Neuronal stem cell (in vitro differentiated cells): ENCODE data around the gene FRY.
A peak's percentile ranks its signal among the peaks of the same experiment; 100 is the strongest.

ENCODE experiments used
- DNase-seq: peaks from one replicate; pipeline ENCODE4 v3.0.0-alpha.2; 2013; ENCODE audit warnings: low spot score
- H2AFZ ChIP-seq: one replicate; pipeline ENCODE4 v1.6.1; 2013; ENCODE audit warnings: mild to moderate bottlenecking, low read length, inconsistent platforms
- H2AK5ac ChIP-seq: 2 replicates; pipeline ENCODE4 v1.6.1; 2013; ENCODE audit warnings: low read depth, mild to moderate bottlenecking, inconsistent platforms, low read length, moderate library complexity, mixed read lengths
- H2BK120ac ChIP-seq: 2 replicates; pipeline ENCODE4 v1.6.1; 2013; ENCODE audit warnings: low read depth, mild to moderate bottlenecking, inconsistent platforms, low read length, moderate library complexity, mixed read lengths
- H2BK12ac ChIP-seq: one replicate; pipeline ENCODE4 v1.6.1; 2013; ENCODE audit warnings: low read length, inconsistent platforms
- H2BK15ac ChIP-seq: 2 replicates; pipeline ENCODE4 v1.6.1; 2013; ENCODE audit warnings: mild to moderate bottlenecking, low read length, inconsistent platforms, mixed read lengths
- H2BK5ac ChIP-seq: one replicate; pipeline ENCODE4 v1.6.1; 2013; ENCODE audit warnings: inconsistent platforms, mild to moderate bottlenecking, low read length, moderate library complexity
- H3K14ac ChIP-seq: one replicate; pipeline ENCODE4 v1.6.1; 2013; ENCODE audit warnings: low read length, inconsistent platforms
- H3K18ac ChIP-seq: 2 replicates; pipeline ENCODE4 v1.6.1; 2013; ENCODE audit warnings: low read length, inconsistent platforms
- H3K23ac ChIP-seq: 2 replicates; pipeline ENCODE4 v1.6.1; 2013; ENCODE audit warnings: low read depth, mild to moderate bottlenecking, mixed read lengths, low read length, inconsistent platforms; ENCODE audit not compliant: poor library complexity
- H3K27ac ChIP-seq: replicated peaks from 3 replicates; pipeline ENCODE4 v1.5.1; 2013; ENCODE audit warnings: low read length, inconsistent platforms
- H3K27me3 ChIP-seq, 3 experiments: 2 replicates each; pipeline ENCODE4 v1.6.1; 2013; ENCODE audit warnings: low read length in 3 of 3, mild to moderate bottlenecking in 2 of 3, inconsistent platforms in 1 of 3, low read depth in 1 of 3, mixed read lengths in 1 of 3, moderate library complexity in 1 of 3; ENCODE audit not compliant: control insufficient read depth in 3 of 3, insufficient read depth in 3 of 3
- H3K36me3 ChIP-seq, 2 donors: replicated peaks in 1 of 2; 2 replicates each; pipeline ENCODE4 v1.6.1; 2013; ENCODE audit warnings: low read length in 2 of 2; ENCODE audit not compliant: control insufficient read depth in 2 of 2, insufficient read depth in 2 of 2
- H3K4ac ChIP-seq: 2 replicates; pipeline ENCODE4 v1.6.1; 2013; ENCODE audit warnings: inconsistent platforms, mild to moderate bottlenecking, low read length, moderate library complexity
- H3K4me1 ChIP-seq, 2 donors: 1 replicate in 1 of 2; 2 replicates in 1 of 2; pipeline ENCODE4 v1.6.1; 2013; ENCODE audit warnings: low read length in 2 of 2, low read depth in 1 of 2; ENCODE audit not compliant: control insufficient read depth in 2 of 2, insufficient read depth in 1 of 2
- H3K4me2 ChIP-seq: one replicate; pipeline ENCODE4 v1.6.1; 2013; ENCODE audit warnings: mild to moderate bottlenecking, low read length, inconsistent platforms; ENCODE audit not compliant: insufficient read depth, poor library complexity, severe bottlenecking
- H3K4me3 ChIP-seq, 2 donors: 2 replicates each; pipeline ENCODE4 v1.5.1; 2013; ENCODE audit warnings: low read length in 2 of 2, mild to moderate bottlenecking in 2 of 2, inconsistent platforms in 1 of 2, moderate library complexity in 1 of 2
- H3K79me1 ChIP-seq: one replicate; pipeline ENCODE4 v1.6.1; 2013; ENCODE audit warnings: low read depth, mild to moderate bottlenecking, inconsistent platforms, low read length, moderate library complexity
- H3K9ac ChIP-seq: one replicate; pipeline ENCODE4 v1.6.1; 2013; ENCODE audit warnings: mild to moderate bottlenecking, low read depth, low read length, inconsistent platforms; ENCODE audit not compliant: poor library complexity
- H3K9me3 ChIP-seq, 2 donors: replicated peaks in 1 of 2; 2 replicates each; pipeline versions ENCODE3 to v1.6.1; 2013; ENCODE audit warnings: low read length in 2 of 2, mild to moderate bottlenecking in 2 of 2, inconsistent platforms in 1 of 2, low read depth in 1 of 2, mixed read lengths in 1 of 2, moderate library complexity in 1 of 2; ENCODE audit not compliant: control insufficient read depth in 2 of 2, insufficient read depth in 1 of 2
- H4K8ac ChIP-seq: one replicate; pipeline ENCODE4 v1.6.1; 2013; ENCODE audit warnings: low read depth, mild to moderate bottlenecking, inconsistent platforms, low read length, moderate library complexity
- H4K91ac ChIP-seq: one replicate; pipeline ENCODE4 v1.6.1; 2013; ENCODE audit warnings: low read length, low read depth, mild to moderate bottlenecking, inconsistent platforms; ENCODE audit not compliant: poor library complexity
- WGBS, 2 donors: extraction: QIAGEN DNeasy Blood & Tissue Kit; methylation state at CpG; one replicate each; pipeline ENCODE4 v1.1.7; 2013; ENCODE audit warnings: missing lambda C conversion rate in 2 of 2, mixed read lengths in 1 of 2; ENCODE audit not compliant: insufficient read length in 2 of 2, insufficient replicate concordance in 1 of 2; ENCODE audit errors: extremely low coverage in 2 of 2; 5-methylcytosine and 5-hydroxymethylcytosine counted together

FRY gene

DNA sequence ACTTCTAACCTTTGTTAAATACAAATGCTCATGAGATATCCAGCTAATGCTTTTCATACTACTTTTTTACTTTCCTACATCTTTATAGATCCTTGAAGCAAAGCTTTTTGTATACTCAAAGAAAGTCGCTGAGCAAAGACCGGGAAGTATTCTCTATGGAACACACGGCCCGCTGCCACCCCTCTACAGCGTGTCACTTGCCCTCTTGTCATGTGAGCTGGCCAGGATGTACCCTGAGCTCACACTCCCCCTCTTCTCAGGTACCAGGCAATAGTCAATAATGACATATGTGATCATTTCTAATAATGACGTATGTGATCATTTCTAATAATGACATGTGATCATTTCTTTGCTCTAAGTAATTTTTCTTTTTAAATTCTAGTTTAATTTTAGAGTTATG, 170.7 kb downstream of the FRY start:
- no peak overlapping the region for H3K18ac ChIP-seq
- WGBS, 2 donors: no CpG with 5 or more reads among the region's 6 CpGs
- no peaks in the 10 kb centered on the region for H3K36me3 ChIP-seq
- no peak overlapping the region for H3K4ac ChIP-seq
- H3K79me1 ChIP-seq: no peaks in the 10 kb centered on the region
- H3K9me3 ChIP-seq: no peaks in the 10 kb centered on the region
- no peak overlapping the region for H2BK15ac ChIP-seq
- no peak overlapping the region for H2BK5ac ChIP-seq
- H3K4me1 ChIP-seq: peaks cover 0 to 8% of the 10 kb centered on the region in 2 donors
- no peak for DNase-seq
- no peak overlapping the region for H2AFZ ChIP-seq
- H3K23ac ChIP-seq: no peak overlapping the region
- no peak overlapping the region for H3K4me2 ChIP-seq
- no peak overlapping the region for H2AK5ac ChIP-seq
- no peak overlapping the region for H3K27ac ChIP-seq
- no peak overlapping the region for H2BK120ac ChIP-seq
- no peaks in the 10 kb centered on the region for H3K27me3 ChIP-seq
- no peak overlapping the region for H3K14ac ChIP-seq
- no peak overlapping the region for H3K9ac ChIP-seq
- no peak overlapping the region for H2BK12ac ChIP-seq
- no peak overlapping the region for H4K8ac ChIP-seq
- no peak overlapping the region for H4K91ac ChIP-seq
- no peak overlapping the region for H3K4me3 ChIP-seq

GRCh38 chr13:32203221-32203620, 171.6 kb downstream of the FRY start:
- DNase-seq: no peak
- H3K9ac ChIP-seq: no peak overlapping the region

DNA sequence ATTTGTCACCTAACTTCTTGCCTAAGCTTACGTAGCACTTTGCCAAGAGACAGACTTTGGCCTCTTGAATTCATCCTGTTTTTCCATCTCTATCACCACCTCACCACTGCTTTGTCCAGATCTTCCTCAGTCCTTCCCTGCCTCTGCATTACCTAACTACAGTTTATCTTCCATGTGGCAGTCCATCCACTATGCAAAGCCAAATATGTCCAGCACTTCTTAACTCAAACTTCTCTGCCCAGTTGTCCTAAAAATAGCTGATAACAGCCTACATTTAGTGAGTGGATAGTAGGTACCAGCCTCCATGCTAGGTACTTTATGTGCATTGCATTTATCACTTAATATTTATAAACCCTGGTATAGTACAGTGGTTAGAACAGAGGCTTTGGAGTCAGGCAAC, 172.2 kb downstream of the FRY start:
- H2BK5ac ChIP-seq: no peak overlapping the region
- no peak overlapping the region for H2BK12ac ChIP-seq
- H3K9ac ChIP-seq: no peak overlapping the region
- no peak overlapping the region for H3K14ac ChIP-seq
- H4K8ac ChIP-seq: no peak overlapping the region
- H3K27ac ChIP-seq: no peak overlapping the region
- H3K36me3 ChIP-seq: peaks cover 0 to 3% of the 10 kb centered on the region in 2 donors
- no peaks in the 10 kb centered on the region for H3K27me3 ChIP-seq
- H4K91ac ChIP-seq: peak overlapping the region; percentile 40
- no peak overlapping the region for H3K4me2 ChIP-seq
- DNase-seq: no peak
- H3K4ac ChIP-seq: no peak overlapping the region
- no CpG with 5 or more reads among the region's 1 CpG for WGBS, 2 donors
- H3K23ac ChIP-seq: no peak overlapping the region
- H3K4me1 ChIP-seq: peaks cover 0 to 8% of the 10 kb centered on the region in 2 donors
- no peaks in the 10 kb centered on the region for H3K9me3 ChIP-seq
- no peaks in the 10 kb centered on the region for H3K79me1 ChIP-seq
- no peak overlapping the region for H3K4me3 ChIP-seq
- H2BK120ac ChIP-seq: no peak overlapping the region
- no peak overlapping the region for H2AK5ac ChIP-seq
- H2AFZ ChIP-seq: no peak overlapping the region
- H2BK15ac ChIP-seq: no peak overlapping the region
- no peak overlapping the region for H3K18ac ChIP-seq

More at GRCh38 chr13:32203221-32203620, 171.6 kb downstream of the FRY start:
- no peak overlapping the region for H3K4me3 ChIP-seq
- no peak overlapping the region for H4K8ac ChIP-seq
- H3K14ac ChIP-seq: no peak overlapping the region
- no peak overlapping the region for H3K18ac ChIP-seq
- H2AFZ ChIP-seq: no peak overlapping the region
- H3K9me3 ChIP-seq: no peaks in the 10 kb centered on the region
- no peaks in the 10 kb centered on the region for H3K79me1 ChIP-seq
- H2AK5ac ChIP-seq: no peak overlapping the region
- no peak overlapping the region for H2BK12ac ChIP-seq
- no peak overlapping the region for H3K4ac ChIP-seq
- H4K91ac ChIP-seq: no peak overlapping the region
- peaks cover 0 to 8% of the 10 kb centered on the region in 2 donors for H3K4me1 ChIP-seq
- H2BK5ac ChIP-seq: no peak overlapping the region
- no peak overlapping the region for H3K23ac ChIP-seq
- H2BK120ac ChIP-seq: no peak overlapping the region
- H3K4me2 ChIP-seq: no peak overlapping the region
- H3K27me3 ChIP-seq: no peaks in the 10 kb centered on the region
- H2BK15ac ChIP-seq: no peak overlapping the region
- WGBS, 2 donors: no CpG with 5 or more reads among the region's 5 CpGs
- no peaks in the 10 kb centered on the region for H3K36me3 ChIP-seq
- no peak overlapping the region for H3K27ac ChIP-seq

- H4K91ac ChIP-seq: no peak overlapping the region
- H2AK5ac ChIP-seq: no peak overlapping the region
- H3K4me2 ChIP-seq: no peak overlapping the region
- no peak overlapping the region for H4K8ac ChIP-seq
- no CpG with 5 or more reads among the region's 4 CpGs for whole genome bisulfite sequencing, 2 donors
- DNase-seq: no peak
- no peaks in the 10 kb centered on the region for H3K27me3 ChIP-seq
- no peaks in the 10 kb centered on the region for H3K79me1 ChIP-seq
- peaks cover 0 to 7% of the 10 kb centered on the region in 2 donors for H3K36me3 ChIP-seq
- H2BK12ac ChIP-seq: no peak overlapping the region
- H3K4me1 ChIP-seq: peaks cover 0 to 8% of the 10 kb centered on the region in 2 donors
- no peak overlapping the region for H3K4ac ChIP-seq
- H3K4me3 ChIP-seq: no peak overlapping the region
- peak overlapping the region; percentile 71 for H2BK5ac ChIP-seq
- no peak overlapping the region for H2BK15ac ChIP-seq
- no peak overlapping the region for H3K18ac ChIP-seq
- no peaks in the 10 kb centered on the region for H3K9me3 ChIP-seq
- peak overlapping the region; percentile 11 for H3K27ac ChIP-seq
- H2AFZ ChIP-seq: peak overlapping the region; percentile 67
- no peak overlapping the region for H3K9ac ChIP-seq
- H3K14ac ChIP-seq: no peak overlapping the region
- no peak overlapping the region for H2BK120ac ChIP-seq
- no peak overlapping the region for H3K23ac ChIP-seq
Observed at GRCh38 chr13:32205431-32206096, 174.0 kb downstream of the FRY start.
